ENCODE data around the gene SH3GL2. TPM values are rescaled to one million over a fixed set of nuclear protein-coding genes. Genes with fewer than 3 reads are reported as not detected.

Gene SH3GL2
- total and polyA plus RNA-seq, 9 of the 15 experiments (the other 6 are each of a cell fraction or from before 2014, with no cell fraction given) = not detected

GRCh38 chr9:17837965-17838364 is 259.1 kb downstream of the SH3GL2 start:
- ChIA-PET CTCF (ENCODE audit: low intra/inter-chr PET ratio) (no interaction called here), POLR2A (no interaction called here)
- DNase-seq (ENCODE audit: extremely low read depth in 1 of 4, low spot score in 3 of 4) (no peak), FAIRE-seq (no peak), ATAC-seq (no peak)
- Histone ChIP-seq H3K4me2 (ENCODE audit: insufficient read depth, low read length) (no peak overlapping the region), H3K36me3 (ENCODE audit: control insufficient read depth, insufficient read depth, low read length) (no peaks in the 10 kb centered on the region), H3K9me1 (ENCODE audit: control insufficient read depth, insufficient read depth, low read length) (no peaks in the 10 kb centered on the region), H2AFZ (ENCODE audit: low read depth, low read length) (no peak overlapping the region), H3K9ac (ENCODE audit: insufficient read depth in 1 of 2, low read depth in 2 of 2, low read length in 2 of 2) (no peak overlapping the region), H3K79me2 (ENCODE audit: control insufficient read depth, insufficient read depth, low read length) (no peaks in the 10 kb centered on the region), H4K20me1 (replicated peaks; ENCODE audit: control insufficient read depth, insufficient read depth, low read length) (no peaks in the 10 kb centered on the region), H3K27me3 (ENCODE audit: control insufficient read depth in 2 of 2, insufficient read depth in 2 of 2, low read length in 2 of 2) (no peaks in the 10 kb centered on the region), H3K9me3 (replicated peaks; ENCODE audit: control insufficient read depth, insufficient read depth, low read depth, low read length) (no peaks in the 10 kb centered on the region), H3K4me3 (no peak overlapping the region), H3K4me1 (replicated peaks in 1 of 2; ENCODE audit: control insufficient read depth in 2 of 2, insufficient read depth in 2 of 2, low read length in 2 of 2) (no peaks in the 10 kb centered on the region), H3K27ac (ENCODE audit: extremely low read depth, low read depth, low read length) (no peak overlapping the region)
- WGBS (ENCODE audit: insufficient coverage, low coverage, missing lambda C conversion rate) = 4% methylated on average over 4 of the region's 4 CpGs
- in situ Hi-C loops (cut with MboI) (no loop called here), intact Hi-C loops (cut with micrococcal nuclease) (no loop called here)
- no TSS peak for BruUV-seq (replicated peaks)
- TF ChIP-seq, protein P1, sequence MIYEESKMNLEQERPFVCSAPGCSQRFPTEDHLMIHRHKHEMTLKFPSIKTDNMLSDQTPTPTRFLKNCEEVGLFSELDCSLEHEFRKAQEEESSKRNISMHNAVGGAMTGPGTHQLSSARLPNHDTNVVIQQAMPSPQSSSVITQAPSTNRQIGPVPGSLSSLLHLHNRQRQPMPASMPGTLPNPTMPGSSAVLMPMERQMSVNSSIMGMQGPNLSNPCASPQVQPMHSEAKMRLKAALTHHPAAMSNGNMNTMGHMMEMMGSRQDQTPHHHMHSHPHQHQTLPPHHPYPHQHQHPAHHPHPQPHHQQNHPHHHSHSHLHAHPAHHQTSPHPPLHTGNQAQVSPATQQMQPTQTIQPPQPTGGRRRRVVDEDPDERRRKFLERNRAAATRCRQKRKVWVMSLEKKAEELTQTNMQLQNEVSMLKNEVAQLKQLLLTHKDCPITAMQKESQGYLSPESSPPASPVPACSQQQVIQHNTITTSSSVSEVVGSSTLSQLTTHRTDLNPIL (CRISPR knock-in tag; IDR thresholded peaks at IDR 0.05) = no peak
- TF ChIP-seq ESRRA (IDR thresholded peaks at IDR 0.05; ENCODE audit: borderline replicate concordance, low read depth) (no peak), TFAP4 (CRISPR knock-in tag; IDR thresholded peaks at IDR 0.05; ENCODE audit: borderline replicate concordance) (no peak), CSDE1 (IDR thresholded peaks at IDR 0.05) (no peak), SETDB1 (IDR thresholded peaks at IDR 0.05; ENCODE audit: low read length) (no peak), ATF1 (CRISPR knock-in tag; IDR thresholded peaks at IDR 0.05) (no peak), ATF1 (tag; IDR thresholded peaks at IDR 0.05) (no peak), ZNF324 (CRISPR knock-in tag; IDR thresholded peaks at IDR 0.05) (no peak), ZBED1 (IDR thresholded peaks at IDR 0.05) (no peak), RBM22 (IDR thresholded peaks at IDR 0.05; ENCODE audit: low read depth, low read length, poor library complexity, severe bottlenecking) (no peak), PRDM10 (IDR thresholded peaks at IDR 0.05; ENCODE audit: partially characterized antibody) (no peak), SRSF7 (optimal IDR thresholded peaks at IDR 0.05; ENCODE audit: low read depth, low read length) (no peak), C11orf30 (IDR thresholded peaks at IDR 0.05; ENCODE audit: low read depth) (no peak), MXD1 (CRISPR knock-in tag; IDR thresholded peaks at IDR 0.05; ENCODE audit: borderline replicate concordance, poor library complexity, severe bottlenecking) (no peak)
- TF ChIP-seq, protein P2, sequence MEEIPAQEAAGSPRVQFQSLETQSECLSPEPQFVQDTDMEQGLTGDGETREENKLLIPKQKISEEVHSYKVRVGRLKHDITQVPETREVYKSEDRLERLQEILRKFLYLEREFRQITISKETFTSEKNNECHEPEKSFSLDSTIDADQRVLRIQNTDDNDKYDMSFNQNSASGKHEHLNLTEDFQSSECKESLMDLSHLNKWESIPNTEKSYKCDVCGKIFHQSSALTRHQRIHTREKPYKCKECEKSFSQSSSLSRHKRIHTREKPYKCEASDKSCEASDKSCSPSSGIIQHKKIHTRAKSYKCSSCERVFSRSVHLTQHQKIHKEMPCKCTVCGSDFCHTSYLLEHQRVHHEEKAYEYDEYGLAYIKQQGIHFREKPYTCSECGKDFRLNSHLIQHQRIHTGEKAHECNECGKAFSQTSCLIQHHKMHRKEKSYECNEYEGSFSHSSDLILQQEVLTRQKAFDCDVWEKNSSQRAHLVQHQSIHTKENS (CRISPR knock-in tag; IDR thresholded peaks at IDR 0.05) = no peak
